Activated naive CD8-positive, alpha-beta T cell (primary cell): ENCODE data around the gene GAREM1.
A peak's percentile ranks its signal among the peaks of the same experiment; 100 is the strongest.

Experiments
- H3K27ac Mint-ChIP-seq: one replicate; pipeline ENCODE4 v1.8.0; 2021; ENCODE audit warnings: mixed read lengths
- H3K27me3 Mint-ChIP-seq: one replicate; pipeline ENCODE4 v1.8.0; 2021; ENCODE audit warnings: mixed read lengths
- H3K36me3 Mint-ChIP-seq: one replicate; pipeline ENCODE4 v1.8.0; 2021; ENCODE audit warnings: mixed read lengths
- H3K4me1 Mint-ChIP-seq: one replicate; pipeline ENCODE4 v1.8.0; 2021; ENCODE audit warnings: low read depth, mixed read lengths
- H3K4me3 Mint-ChIP-seq: one replicate; pipeline ENCODE4 v1.8.0; 2021; ENCODE audit warnings: mild to moderate bottlenecking, mixed read lengths
- H3K9me3 Mint-ChIP-seq: one replicate; pipeline ENCODE4 v1.8.0; 2021; ENCODE audit warnings: low read depth, mixed read lengths

The GAREM1 gene

GRCh38 chr18:32469691-32470459, 807 bp downstream of the GAREM1 start:
- Mint-ChIP-seq H3K36me3 (no peaks in the 10 kb centered on the region), H3K4me3 (peak overlapping the region; percentile 84), H3K9me3 (no peaks in the 10 kb centered on the region), H3K27ac (no peak overlapping the region), H3K4me1 (peaks cover 28% of the 10 kb centered on the region), H3K27me3 (peaks cover 29% of the 10 kb centered on the region)

GRCh38 chr18:32469190-32469651, 1.5 kb downstream of the GAREM1 start:
- no peaks in the 10 kb centered on the region for H3K9me3 Mint-ChIP-seq
- peak overlapping the region; percentile 84 for H3K4me3 Mint-ChIP-seq
- H3K4me1 Mint-ChIP-seq: peaks cover 28% of the 10 kb centered on the region
- peaks cover 34% of the 10 kb centered on the region for H3K27me3 Mint-ChIP-seq
- H3K27ac Mint-ChIP-seq: no peak overlapping the region
- H3K36me3 Mint-ChIP-seq: no peaks in the 10 kb centered on the region

- H3K36me3 Mint-ChIP-seq: no peaks in the 10 kb centered on the region
- H3K27me3 Mint-ChIP-seq: peaks cover 35% of the 10 kb centered on the region
- H3K4me1 Mint-ChIP-seq: peaks cover 28% of the 10 kb centered on the region
- no peak overlapping the region for H3K4me3 Mint-ChIP-seq
- H3K9me3 Mint-ChIP-seq: no peaks in the 10 kb centered on the region
- H3K27ac Mint-ChIP-seq: no peak overlapping the region
These were observed 2.4 kb downstream of the GAREM1 start for GRCh38 chr18:32468147-32468845.

DNA sequence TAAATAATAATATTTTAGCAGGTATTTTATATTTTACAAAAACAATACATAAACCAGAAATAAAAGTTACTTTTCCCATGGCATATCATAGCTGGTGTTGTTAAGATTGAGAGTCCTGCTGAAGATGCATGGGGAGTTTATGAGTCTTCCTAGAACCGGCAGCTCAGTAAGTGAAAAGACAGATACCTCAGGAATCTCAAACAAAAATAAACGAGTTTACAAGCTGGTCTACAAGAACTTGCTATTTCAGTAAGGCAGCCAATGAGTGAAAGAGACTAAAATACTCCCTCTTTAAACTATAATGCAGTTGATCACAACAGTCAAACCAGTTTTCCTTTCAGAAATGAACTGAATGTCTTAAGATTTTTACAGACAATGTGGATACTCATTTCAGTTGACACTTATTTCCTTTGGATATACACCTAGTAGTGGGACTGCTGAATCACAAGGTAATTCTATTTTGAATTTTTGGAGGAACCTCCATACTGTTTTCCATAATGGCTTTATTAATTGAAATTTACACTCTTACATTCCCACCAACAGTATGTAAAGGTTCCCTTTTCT, 8.9 kb downstream of the GAREM1 start:
- no peak overlapping the region for H3K27ac Mint-ChIP-seq
- no peaks in the 10 kb centered on the region for H3K4me1 Mint-ChIP-seq
- no peaks in the 10 kb centered on the region for H3K36me3 Mint-ChIP-seq
- H3K27me3 Mint-ChIP-seq: peaks cover 36% of the 10 kb centered on the region
- H3K9me3 Mint-ChIP-seq: no peaks in the 10 kb centered on the region
- no peak overlapping the region for H3K4me3 Mint-ChIP-seq

- no peaks in the 10 kb centered on the region for H3K9me3 Mint-ChIP-seq
- H3K4me1 Mint-ChIP-seq: no peaks in the 10 kb centered on the region
- H3K4me3 Mint-ChIP-seq: no peak overlapping the region
- no peak overlapping the region for H3K27ac Mint-ChIP-seq
- H3K27me3 Mint-ChIP-seq: peaks cover 39% of the 10 kb centered on the region
- no peaks in the 10 kb centered on the region for H3K36me3 Mint-ChIP-seq
These were observed 10.4 kb downstream of the GAREM1 start for GRCh38 chr18:32460171-32460731.

DNA sequence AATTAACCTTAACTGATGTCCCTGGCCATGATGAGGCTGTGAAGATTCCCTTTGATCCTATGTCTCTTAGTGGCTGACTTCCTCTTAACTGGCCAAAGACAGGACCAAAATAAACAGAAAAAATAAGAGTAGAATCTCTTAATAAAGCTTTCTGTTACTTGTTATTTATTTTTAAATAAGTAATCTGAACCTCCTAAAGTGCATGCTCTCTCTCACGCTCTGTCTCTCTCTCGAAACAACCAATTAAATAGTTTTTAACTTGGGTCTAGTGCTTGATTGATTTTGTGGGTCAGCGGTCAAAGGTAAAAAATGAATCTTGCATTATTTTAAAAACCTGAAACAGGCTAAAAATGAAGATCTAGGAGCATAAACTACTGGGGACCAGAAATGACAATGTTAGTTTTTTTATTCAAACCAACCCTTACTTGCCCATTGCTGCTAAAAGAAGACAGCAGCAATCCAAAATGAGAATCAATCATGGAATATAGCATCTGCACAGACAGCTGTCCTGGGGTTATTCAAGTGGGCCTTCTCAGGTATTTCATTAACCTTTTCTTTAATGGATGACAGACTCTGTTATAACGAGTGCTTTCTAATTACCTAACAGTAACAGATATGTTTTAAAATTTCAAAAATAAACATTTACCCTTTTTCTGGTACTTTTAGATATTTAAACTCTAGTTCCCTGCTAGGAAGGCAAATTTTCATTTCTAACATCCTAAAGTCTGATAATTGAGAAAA, 11.2 kb downstream of the GAREM1 start:
- H3K27ac Mint-ChIP-seq: no peak overlapping the region
- peaks cover 40% of the 10 kb centered on the region for H3K27me3 Mint-ChIP-seq
- no peaks in the 10 kb centered on the region for H3K9me3 Mint-ChIP-seq
- H3K4me3 Mint-ChIP-seq: no peak overlapping the region
- H3K4me1 Mint-ChIP-seq: no peaks in the 10 kb centered on the region
- H3K36me3 Mint-ChIP-seq: no peaks in the 10 kb centered on the region

DNA sequence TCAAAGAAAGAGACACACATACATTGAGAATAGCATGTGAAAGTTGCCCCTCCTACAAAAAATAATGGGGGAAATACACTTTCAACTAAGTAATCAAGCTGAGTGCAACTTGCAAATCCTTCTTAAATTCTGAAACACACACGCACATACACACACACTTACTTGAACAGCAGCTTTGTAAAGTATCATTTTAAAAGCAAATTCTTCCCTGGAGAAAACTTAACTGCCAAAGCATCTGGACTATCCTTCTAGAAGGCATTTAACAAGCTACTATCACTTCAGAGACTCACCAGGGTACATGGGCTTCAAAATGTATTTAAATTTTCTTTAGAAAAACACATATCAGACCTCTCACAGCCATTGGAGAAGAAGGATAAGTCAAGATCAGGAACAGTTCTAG, 15.3 kb downstream of the GAREM1 start:
- peaks cover 29% of the 10 kb centered on the region for H3K27me3 Mint-ChIP-seq
- H3K4me3 Mint-ChIP-seq: no peak overlapping the region
- no peak overlapping the region for H3K27ac Mint-ChIP-seq
- H3K4me1 Mint-ChIP-seq: no peaks in the 10 kb centered on the region
- H3K9me3 Mint-ChIP-seq: no peaks in the 10 kb centered on the region
- H3K36me3 Mint-ChIP-seq: no peaks in the 10 kb centered on the region

DNA sequence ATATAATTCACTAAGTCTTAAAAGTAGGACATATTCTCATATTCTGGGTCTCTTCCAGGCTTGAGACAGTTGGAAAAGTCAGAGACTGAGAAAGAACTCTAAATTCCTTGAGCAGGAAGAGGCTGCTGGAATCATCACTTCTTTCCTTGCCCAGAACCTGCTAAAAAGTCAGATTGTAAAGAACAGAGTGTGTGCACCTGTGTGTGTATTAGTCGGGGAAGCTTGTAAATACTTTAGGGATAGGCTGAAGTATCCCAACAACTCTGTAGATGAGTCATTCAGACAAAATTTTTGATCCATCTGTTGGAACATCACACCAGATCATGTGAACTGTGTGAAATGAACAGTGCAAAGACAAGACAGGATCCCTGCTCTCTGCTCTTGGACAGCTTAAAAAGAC, 16.1 kb downstream of the GAREM1 start:
- H3K36me3 Mint-ChIP-seq: no peaks in the 10 kb centered on the region
- no peak overlapping the region for H3K4me3 Mint-ChIP-seq
- no peaks in the 10 kb centered on the region for H3K9me3 Mint-ChIP-seq
- H3K27me3 Mint-ChIP-seq: peaks cover 27% of the 10 kb centered on the region
- H3K4me1 Mint-ChIP-seq: no peaks in the 10 kb centered on the region
- no peak overlapping the region for H3K27ac Mint-ChIP-seq

DNA sequence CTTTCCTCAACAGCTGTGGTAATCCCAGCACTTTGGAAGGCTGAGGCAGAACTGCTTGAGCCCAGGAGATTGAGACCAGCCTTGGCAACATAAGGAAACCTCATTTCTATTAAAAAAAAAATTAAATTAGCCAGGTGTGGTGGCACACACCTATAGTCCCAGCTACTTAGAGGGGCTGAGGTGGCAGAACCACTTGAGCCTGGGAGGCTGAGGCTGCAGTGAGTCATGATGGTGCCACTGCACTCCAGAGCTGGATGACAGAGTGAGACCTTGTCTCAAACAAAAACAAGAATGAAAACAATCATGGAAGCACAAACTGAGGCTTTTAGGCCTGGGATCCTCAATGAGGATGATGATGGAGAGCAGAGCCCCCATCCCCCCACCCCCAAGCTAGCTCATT, 19.8 kb downstream of the GAREM1 start:
- no peaks in the 10 kb centered on the region for H3K36me3 Mint-ChIP-seq
- no peak overlapping the region for H3K27ac Mint-ChIP-seq
- H3K9me3 Mint-ChIP-seq: no peaks in the 10 kb centered on the region
- H3K4me3 Mint-ChIP-seq: no peak overlapping the region
- no peaks in the 10 kb centered on the region for H3K4me1 Mint-ChIP-seq
- H3K27me3 Mint-ChIP-seq: peaks cover 14% of the 10 kb centered on the region

- H3K27ac Mint-ChIP-seq: no peak overlapping the region
- no peaks in the 10 kb centered on the region for H3K4me1 Mint-ChIP-seq
- no peaks in the 10 kb centered on the region for H3K36me3 Mint-ChIP-seq
- peaks cover 10% of the 10 kb centered on the region for H3K27me3 Mint-ChIP-seq
- H3K9me3 Mint-ChIP-seq: no peaks in the 10 kb centered on the region
- no peak overlapping the region for H3K4me3 Mint-ChIP-seq
These were observed 20.5 kb downstream of the GAREM1 start for GRCh38 chr18:32450026-32450691.

DNA sequence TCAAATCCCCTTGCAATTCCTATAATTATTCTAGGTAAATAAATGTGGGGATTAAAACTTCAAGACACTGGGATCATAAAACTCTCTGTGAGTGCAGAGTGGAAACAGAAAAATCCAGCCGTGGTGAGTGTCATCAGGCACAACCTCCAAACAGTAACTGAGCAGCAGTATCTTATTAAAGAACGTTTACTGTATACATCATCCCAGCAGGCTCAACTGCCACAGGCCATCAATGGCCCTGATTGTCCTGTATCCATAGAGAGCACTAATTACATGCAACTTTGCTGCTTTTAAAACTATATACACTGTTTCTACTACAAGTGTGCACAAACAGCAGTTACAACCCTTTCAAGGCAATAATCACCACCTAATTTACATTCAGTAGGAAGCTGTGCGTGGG, 23.9 kb downstream of the GAREM1 start:
- Mint-ChIP-seq H3K27me3 (peaks cover 5% of the 10 kb centered on the region), H3K4me3 (no peak overlapping the region), H3K27ac (no peak overlapping the region), H3K36me3 (no peaks in the 10 kb centered on the region), H3K4me1 (no peaks in the 10 kb centered on the region), H3K9me3 (no peaks in the 10 kb centered on the region)

GRCh38 chr18:32445846-32446245, 24.8 kb downstream of the GAREM1 start:
- Mint-ChIP-seq H3K27ac (no peak overlapping the region), H3K36me3 (no peaks in the 10 kb centered on the region), H3K9me3 (no peaks in the 10 kb centered on the region), H3K27me3 (peaks cover 6% of the 10 kb centered on the region), H3K4me1 (no peaks in the 10 kb centered on the region), H3K4me3 (no peak overlapping the region)

DNA sequence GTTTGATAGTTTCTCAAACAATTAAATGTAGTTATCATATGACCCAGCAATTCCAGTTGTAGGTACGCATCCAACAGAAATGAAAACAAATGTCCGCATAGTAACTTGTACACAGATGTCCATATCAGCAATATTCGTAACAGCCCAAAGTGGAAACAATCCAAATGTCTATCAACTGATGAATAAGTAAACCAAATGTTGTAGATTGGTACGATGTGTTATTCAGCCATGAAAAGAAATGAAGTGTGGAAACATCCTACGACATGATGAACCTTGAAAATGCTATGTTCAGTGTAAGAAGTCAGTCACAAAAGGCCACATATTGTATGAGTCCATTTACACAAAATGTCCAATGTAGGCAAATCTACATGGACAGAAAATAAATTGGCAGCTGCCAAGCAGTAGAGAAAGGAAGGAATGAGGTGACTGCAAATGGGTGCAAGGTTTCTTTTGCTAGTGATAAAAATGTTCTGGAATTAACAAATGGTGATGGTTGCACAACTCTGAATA, 26.9 kb downstream of the GAREM1 start:
- no peak overlapping the region for H3K27ac Mint-ChIP-seq
- H3K27me3 Mint-ChIP-seq: peaks cover 9% of the 10 kb centered on the region
- no peaks in the 10 kb centered on the region for H3K9me3 Mint-ChIP-seq
- H3K36me3 Mint-ChIP-seq: no peaks in the 10 kb centered on the region
- H3K4me1 Mint-ChIP-seq: no peaks in the 10 kb centered on the region
- H3K4me3 Mint-ChIP-seq: no peak overlapping the region

DNA sequence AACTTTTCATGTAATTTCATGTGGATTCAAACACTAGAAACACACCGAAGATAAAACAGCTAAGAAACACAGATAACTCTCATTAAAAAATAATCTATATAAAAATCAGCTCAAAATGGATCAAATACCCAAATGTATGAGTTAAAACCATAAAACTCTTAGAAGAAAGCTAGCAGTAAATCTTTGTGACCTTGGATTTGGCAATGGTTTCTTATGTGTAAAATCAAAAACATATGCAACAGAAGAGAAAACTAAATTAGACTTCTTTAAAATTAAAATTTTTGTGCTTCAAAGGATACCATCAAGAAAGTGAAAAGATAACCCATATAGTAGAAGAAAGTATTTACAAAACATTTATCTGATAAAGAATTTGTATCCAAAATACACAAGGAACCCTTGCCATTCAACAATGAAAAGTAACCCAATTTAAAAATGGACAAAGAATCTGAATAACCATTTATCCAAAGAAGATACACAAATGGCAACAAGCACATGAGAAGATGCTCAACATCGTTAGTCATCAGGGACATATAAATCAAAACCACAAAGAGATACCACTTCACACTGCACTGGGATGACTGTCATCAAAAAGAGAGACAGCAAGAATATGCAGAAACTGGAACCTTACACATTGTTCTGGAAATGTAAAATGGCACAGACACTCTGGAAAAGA, 27.5 kb downstream of the GAREM1 start:
- H3K4me3 Mint-ChIP-seq: no peak overlapping the region
- no peaks in the 10 kb centered on the region for H3K4me1 Mint-ChIP-seq
- no peaks in the 10 kb centered on the region for H3K9me3 Mint-ChIP-seq
- H3K27ac Mint-ChIP-seq: no peak overlapping the region
- peaks cover 9% of the 10 kb centered on the region for H3K27me3 Mint-ChIP-seq
- no peaks in the 10 kb centered on the region for H3K36me3 Mint-ChIP-seq
